Osteocyte (in vitro differentiated cells): ENCODE measurements around the gene ADAMTS8. TPM values are rescaled to one million over a fixed set of nuclear protein-coding genes. Genes with fewer than 3 reads are reported as not detected.

ENCODE experiments used
- DNase-seq: peaks from one replicate; pipeline ENCODE4 v3.0.0; 2021; ENCODE audit warnings: mixed read lengths; ENCODE audit not compliant: unreplicated experiment; ENCODE audit errors: extremely low spot score
- H3K27ac Mint-ChIP-seq: one replicate; pipeline ENCODE4 v1.8.0; 2021; ENCODE audit warnings: mild to moderate bottlenecking, mixed read lengths; ENCODE audit not compliant: unreplicated experiment
- H3K27me3 Mint-ChIP-seq: one replicate; pipeline ENCODE4 v1.8.0; 2021; ENCODE audit warnings: mixed read lengths; ENCODE audit not compliant: unreplicated experiment
- H3K36me3 Mint-ChIP-seq: one replicate; pipeline ENCODE4 v1.8.0; 2021; ENCODE audit warnings: mixed read lengths; ENCODE audit not compliant: unreplicated experiment
- H3K4me1 Mint-ChIP-seq: one replicate; pipeline ENCODE4 v1.8.0; 2021; ENCODE audit warnings: mixed read lengths; ENCODE audit not compliant: unreplicated experiment
- H3K4me3 Mint-ChIP-seq: one replicate; pipeline ENCODE4 v1.8.0; 2021; ENCODE audit warnings: mild to moderate bottlenecking, moderate library complexity, mixed read lengths; ENCODE audit not compliant: unreplicated experiment
- H3K9me3 Mint-ChIP-seq: one replicate; pipeline ENCODE4 v1.8.0; 2021; ENCODE audit warnings: mixed read lengths; ENCODE audit not compliant: unreplicated experiment
- total RNA-seq: library from RNA; stranded (reverse); gene quantifications from 2 replicates; pipeline ENCODE4 v1.2.1, GENCODE V29; 2021
- TF ChIP-seq, protein P1 (sequence below): fragments of 200-600 bp; sonication (generic); IDR thresholded peaks from 2 replicates; pipeline ENCODE4 v1.5.0; 2021; ENCODE audit warnings: antibody characterized with exemption, mild to moderate bottlenecking, moderate library complexity

The ADAMTS8 gene
- total RNA-seq, 1 donor from 2014 or later, result 0.19 TPM

GRCh38 chr11:130369713-130370112 lies 58.7 kb downstream of the ADAMTS8 start:
- Mint-ChIP-seq H3K36me3 (no peaks in the 10 kb centered on the region), H3K4me3 (no peak overlapping the region), H3K4me1 (no peaks in the 10 kb centered on the region), H3K27ac (no peak overlapping the region), H3K9me3 (no peaks in the 10 kb centered on the region), H3K27me3 (peaks cover 51% of the 10 kb centered on the region)
- no peak for DNase-seq
- TF ChIP-seq, protein P1, sequence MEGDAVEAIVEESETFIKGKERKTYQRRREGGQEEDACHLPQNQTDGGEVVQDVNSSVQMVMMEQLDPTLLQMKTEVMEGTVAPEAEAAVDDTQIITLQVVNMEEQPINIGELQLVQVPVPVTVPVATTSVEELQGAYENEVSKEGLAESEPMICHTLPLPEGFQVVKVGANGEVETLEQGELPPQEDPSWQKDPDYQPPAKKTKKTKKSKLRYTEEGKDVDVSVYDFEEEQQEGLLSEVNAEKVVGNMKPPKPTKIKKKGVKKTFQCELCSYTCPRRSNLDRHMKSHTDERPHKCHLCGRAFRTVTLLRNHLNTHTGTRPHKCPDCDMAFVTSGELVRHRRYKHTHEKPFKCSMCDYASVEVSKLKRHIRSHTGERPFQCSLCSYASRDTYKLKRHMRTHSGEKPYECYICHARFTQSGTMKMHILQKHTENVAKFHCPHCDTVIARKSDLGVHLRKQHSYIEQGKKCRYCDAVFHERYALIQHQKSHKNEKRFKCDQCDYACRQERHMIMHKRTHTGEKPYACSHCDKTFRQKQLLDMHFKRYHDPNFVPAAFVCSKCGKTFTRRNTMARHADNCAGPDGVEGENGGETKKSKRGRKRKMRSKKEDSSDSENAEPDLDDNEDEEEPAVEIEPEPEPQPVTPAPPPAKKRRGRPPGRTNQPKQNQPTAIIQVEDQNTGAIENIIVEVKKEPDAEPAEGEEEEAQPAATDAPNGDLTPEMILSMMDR, result no peak

GRCh38 chr11:130369141-130369691 lies 59.2 kb downstream of the ADAMTS8 start:
- H3K27ac Mint-ChIP-seq, result no peak overlapping the region
- no peak for DNase-seq
- H3K4me3 Mint-ChIP-seq, result no peak overlapping the region
- H3K4me1 Mint-ChIP-seq, result no peaks in the 10 kb centered on the region
- no peaks in the 10 kb centered on the region for H3K36me3 Mint-ChIP-seq
- peaks cover 53% of the 10 kb centered on the region for H3K27me3 Mint-ChIP-seq
- no peaks in the 10 kb centered on the region for H3K9me3 Mint-ChIP-seq
- TF ChIP-seq, protein P1, result no peak

GRCh38 chr11:130359419-130359818 lies 69.0 kb downstream of the ADAMTS8 start:
- peaks cover 12% of the 10 kb centered on the region for H3K9me3 Mint-ChIP-seq
- H3K36me3 Mint-ChIP-seq, result peaks cover 1% of the 10 kb centered on the region
- no peaks in the 10 kb centered on the region for H3K4me1 Mint-ChIP-seq
- H3K27me3 Mint-ChIP-seq, result peaks cover 35% of the 10 kb centered on the region
- H3K4me3 Mint-ChIP-seq, result no peak overlapping the region
- TF ChIP-seq, protein P1, result no peak
- H3K27ac Mint-ChIP-seq, result no peak overlapping the region
- DNase-seq, result no peak

DNA sequence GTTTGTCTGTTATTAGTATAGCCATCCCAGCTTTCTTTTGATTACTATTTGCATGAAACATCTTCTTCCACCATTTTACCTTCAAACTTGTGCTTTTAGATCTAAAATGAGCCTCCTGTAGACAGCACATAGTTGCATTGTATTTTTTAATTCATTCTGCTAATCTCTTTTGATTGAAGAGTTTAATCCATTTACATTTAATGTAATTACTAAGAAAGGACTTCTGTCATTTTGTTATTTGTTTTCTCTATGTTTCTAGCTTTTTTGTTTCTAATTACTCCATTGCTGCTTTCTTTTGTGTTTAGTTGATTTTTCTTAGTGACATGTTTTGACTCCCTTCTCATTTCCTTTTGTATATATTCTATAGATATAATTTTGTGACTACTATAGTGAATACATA lies 70.0 kb downstream of the ADAMTS8 start:
- peaks cover 2% of the 10 kb centered on the region for H3K36me3 Mint-ChIP-seq
- TF ChIP-seq, protein P1, result no peak
- no peak overlapping the region for H3K4me3 Mint-ChIP-seq
- H3K27ac Mint-ChIP-seq, result no peak overlapping the region
- peaks cover 37% of the 10 kb centered on the region for H3K27me3 Mint-ChIP-seq
- H3K9me3 Mint-ChIP-seq, result peaks cover 18% of the 10 kb centered on the region
- no peaks in the 10 kb centered on the region for H3K4me1 Mint-ChIP-seq
- no peak for DNase-seq

Other genes with a start within 250 kb of the ADAMTS8 start
- 28.1 and 32.5 TPM in 2 replicates for gene ZBTB44, start 113.7 kb downstream of the ADAMTS8 start, total RNA-seq
- gene ADAMTS15, start 20.0 kb upstream of the ADAMTS8 start, total RNA-seq, result 78.8 and 81.6 TPM in 2 replicates